ENCODE measurements around the gene PRKAA1. TPM values are rescaled to one million over a fixed set of nuclear protein-coding genes. Genes with fewer than 3 reads are reported as not detected.

Gene PRKAA1
- total RNA-seq = 10 to 100 TPM; 86.4 to 86.7 TPM

- DNase-seq = peak; percentile 94
- H3K27me3 Mint-ChIP-seq = peaks cover 10% of the 10 kb centered on the region
- H3K36me3 Mint-ChIP-seq = peaks cover 22% of the 10 kb centered on the region
- H3K9me3 Mint-ChIP-seq = no peaks in the 10 kb centered on the region
- peaks cover 32% of the 10 kb centered on the region for H3K4me1 Mint-ChIP-seq
- POLR2A ChIA-PET = interaction anchor here (1.0 to 1.4 kb wide), 6 partner anchors 10 to 117 kb away, joined by 3 to 5 read pairs (median 4); partner anchors contain the start of gene CARD6
- peak within 1 kb of the TSS; percentile 88 for H3K4me3 Mint-ChIP-seq
- H3K27ac Mint-ChIP-seq = peak within 1 kb of the TSS; percentile 89
- peak; percentile 93 for ATAC-seq (ENCODE audit: low read depth)
Observed at GRCh38 chr5:40798012-40798800, at the start of gene PRKAA1. TSS of gene PRKAA1 (minus strand) at chr5:40798374. CDS start at chr5:40798189, 185 bp downstream.

GRCh38 chr5:40847525-40847924 lies 49.4 kb upstream of the PRKAA1 start:
- peaks cover 15% of the 10 kb centered on the region for H3K27me3 Mint-ChIP-seq
- peaks cover 1% of the 10 kb centered on the region for H3K4me1 Mint-ChIP-seq
- ATAC-seq (ENCODE audit: low read depth) (no peak), DNase-seq (no peak)
- no peak overlapping the region for H3K27ac Mint-ChIP-seq
- peaks cover 1% of the 10 kb centered on the region for H3K36me3 Mint-ChIP-seq
- H3K4me3 Mint-ChIP-seq = no peak overlapping the region
- POLR2A ChIA-PET = no interaction called here
- no peaks in the 10 kb centered on the region for H3K9me3 Mint-ChIP-seq

DNA sequence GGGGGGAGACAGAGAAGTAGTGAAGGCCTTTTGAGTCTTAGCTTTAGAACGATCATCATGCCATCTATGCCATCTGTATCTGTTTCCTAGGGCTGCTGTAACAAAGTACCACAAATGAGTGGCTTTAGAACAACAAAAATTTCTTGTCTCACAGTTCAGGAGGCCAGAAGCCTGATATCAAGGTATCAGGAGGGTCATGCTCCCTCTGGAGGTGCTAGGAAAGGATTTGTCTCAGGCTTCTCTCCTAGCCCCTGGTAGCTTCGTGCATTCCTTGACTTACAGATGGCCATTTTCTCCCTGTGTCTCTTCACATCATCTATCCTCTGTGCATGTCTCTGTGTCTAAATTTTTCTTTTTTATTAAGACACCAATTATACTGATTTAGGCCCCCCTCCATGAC lies 48.2 kb upstream of the PRKAA1 start:
- peaks cover 20% of the 10 kb centered on the region for H3K27me3 Mint-ChIP-seq
- ATAC-seq (ENCODE audit: low read depth) = no peak

GRCh38 chr5:40844565-40844964 lies 46.4 kb upstream of the PRKAA1 start:
- Mint-ChIP-seq H3K36me3 (peaks cover 5% of the 10 kb centered on the region), H3K27me3 (peaks cover 22% of the 10 kb centered on the region), H3K4me3 (no peak overlapping the region), H3K4me1 (peaks cover 11% of the 10 kb centered on the region), H3K27ac (no peak overlapping the region), H3K9me3 (no peaks in the 10 kb centered on the region)
- ATAC-seq (ENCODE audit: low read depth) (no peak), DNase-seq (no peak)
- POLR2A ChIA-PET = interaction anchor here (0.7 to 1.8 kb wide), 2 partner anchors 9 to 625 kb away, joined by 4 read pairs; partner anchors contain the start of gene RPL37

More for the DNA sequence above, 48.2 kb upstream of the PRKAA1 start:
- DNase-seq = no peak
- POLR2A ChIA-PET = no interaction called here
- peaks cover 5% of the 10 kb centered on the region for H3K4me1 Mint-ChIP-seq
- H3K36me3 Mint-ChIP-seq = peaks cover 4% of the 10 kb centered on the region
- no peak overlapping the region for H3K4me3 Mint-ChIP-seq
- no peak overlapping the region for H3K27ac Mint-ChIP-seq
- H3K9me3 Mint-ChIP-seq = no peaks in the 10 kb centered on the region

DNA sequence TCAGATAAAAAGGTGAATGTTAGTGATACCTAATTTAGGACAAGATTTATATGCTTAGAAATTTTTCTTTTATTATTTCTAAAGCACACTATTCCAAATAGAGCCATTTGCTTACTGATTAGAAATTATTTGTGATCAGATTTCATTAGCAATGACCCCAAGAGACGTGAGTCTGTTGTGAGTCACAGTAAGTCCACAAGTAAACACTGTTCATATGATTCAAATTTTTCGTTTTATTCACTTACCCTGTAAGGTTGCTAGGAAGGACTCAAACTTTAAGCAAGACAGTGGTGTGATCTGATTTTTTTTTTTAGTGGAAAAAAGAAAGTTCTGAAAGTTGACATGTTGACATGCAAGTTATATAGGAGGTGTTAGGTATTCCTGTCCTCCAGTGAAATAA lies 44.2 kb upstream of the PRKAA1 start:
- Mint-ChIP-seq H3K4me3 (no peak overlapping the region), H3K9me3 (no peaks in the 10 kb centered on the region), H3K27ac (no peak overlapping the region), H3K27me3 (peaks cover 14% of the 10 kb centered on the region), H3K4me1 (peaks cover 18% of the 10 kb centered on the region), H3K36me3 (peaks cover 7% of the 10 kb centered on the region)
- POLR2A ChIA-PET = no interaction called here
- ATAC-seq (ENCODE audit: low read depth) (no peak), DNase-seq (no peak)

GRCh38 chr5:40841068-40841805 lies 43.1 kb upstream of the PRKAA1 start, which contains the start of gene CARD6:
TSS of gene CARD6 (plus strand) at chr5:40841367. CDS start at chr5:40841383, 16 bp downstream.
- peaks cover 7% of the 10 kb centered on the region for H3K36me3 Mint-ChIP-seq
- H3K9me3 Mint-ChIP-seq = no peaks in the 10 kb centered on the region
- peaks cover 19% of the 10 kb centered on the region for H3K4me1 Mint-ChIP-seq
- POLR2A ChIA-PET = interaction anchor here (1.1 kb wide), 1 partner anchor 44 kb away, joined by 4 read pairs; the partner anchor contains the start of gene PRKAA1
- H3K27me3 Mint-ChIP-seq = peaks cover 14% of the 10 kb centered on the region
- ATAC-seq (ENCODE audit: low read depth) (peak; percentile 43), DNase-seq (no peak)
- peak within 1 kb of the TSS; percentile 96 for H3K4me3 Mint-ChIP-seq
- peak within 1 kb of the TSS; percentile 93 for H3K27ac Mint-ChIP-seq

DNA sequence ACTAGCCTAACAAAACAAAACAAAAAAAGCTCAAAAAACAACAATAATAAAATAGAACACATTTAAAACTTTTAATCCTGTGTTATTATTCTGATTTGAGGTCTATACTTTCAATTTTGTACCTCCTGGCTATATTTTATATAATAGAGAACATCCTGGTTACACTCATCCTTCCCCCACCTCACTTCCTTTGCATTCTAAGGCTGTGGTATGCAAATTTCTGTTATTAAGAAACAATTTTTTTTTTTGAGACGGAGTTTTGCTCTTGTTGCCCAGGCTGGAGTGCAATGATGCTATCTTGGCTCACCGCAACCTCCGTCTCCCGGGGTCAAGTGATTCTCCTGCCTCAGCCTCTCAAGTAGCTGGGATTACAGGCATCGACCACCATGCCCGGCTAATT lies 39.9 kb upstream of the PRKAA1 start:
- Mint-ChIP-seq H3K9me3 (no peaks in the 10 kb centered on the region), H3K4me1 (peaks cover 32% of the 10 kb centered on the region), H3K4me3 (no peak overlapping the region), H3K27ac (no peak overlapping the region), H3K27me3 (peaks cover 10% of the 10 kb centered on the region), H3K36me3 (peaks cover 24% of the 10 kb centered on the region)
- ATAC-seq (ENCODE audit: low read depth) (no peak), DNase-seq (no peak)
- POLR2A ChIA-PET = no interaction called here

DNA sequence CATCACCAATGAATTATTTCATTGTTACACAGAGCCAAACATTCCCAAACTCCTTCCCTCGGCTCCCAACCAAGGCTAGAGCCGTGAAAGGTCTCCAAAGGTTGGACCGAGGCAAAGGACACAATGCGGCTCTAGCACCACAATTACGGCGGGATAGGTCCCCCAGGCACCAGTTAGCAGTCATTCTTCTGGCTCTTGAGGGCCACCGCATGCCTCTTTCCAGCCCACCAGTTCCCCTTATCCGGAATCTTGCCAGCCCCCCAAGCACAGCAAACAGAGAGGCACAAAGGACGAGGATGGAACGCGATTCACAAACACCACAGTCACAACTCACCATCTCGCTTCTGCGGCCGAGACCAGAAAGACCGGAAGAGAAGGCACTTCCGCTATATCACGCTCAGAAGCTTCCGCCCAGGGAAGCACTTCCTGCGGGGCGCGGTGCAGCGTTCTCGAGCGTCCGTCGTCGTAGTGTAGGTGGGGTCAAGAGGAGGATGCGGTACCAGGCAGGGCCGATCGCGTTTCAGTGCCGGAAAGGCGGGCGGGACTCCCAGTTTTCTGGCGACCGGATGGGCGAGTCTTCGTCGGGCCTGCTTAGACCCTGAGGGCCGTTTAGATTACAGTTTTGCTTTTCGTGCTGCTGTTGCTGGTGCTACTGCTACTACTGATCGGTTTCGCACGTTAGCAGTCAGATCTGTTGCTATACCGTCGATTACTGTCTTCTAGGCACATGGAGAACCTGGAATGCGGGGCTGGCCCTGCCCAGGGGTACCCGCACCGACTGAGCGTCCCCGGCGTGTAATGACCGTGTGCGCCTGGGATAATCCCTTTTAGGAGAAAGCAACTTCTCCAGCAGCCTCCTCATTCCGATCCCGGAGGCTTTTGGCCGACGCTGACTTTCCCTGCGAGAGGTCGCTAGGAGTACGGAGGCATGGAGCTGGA lies 36.9 kb upstream of the PRKAA1 start, which contains the start of gene RPL37:
Gene RPL37 (minus strand): TSS at position 374 of the 939 bp plus-strand sequence. CDS start 37 bp downstream, at position 337.
- H3K36me3 Mint-ChIP-seq = peaks cover 44% of the 10 kb centered on the region
- H3K27me3 Mint-ChIP-seq = peaks cover 3% of the 10 kb centered on the region

DNA sequence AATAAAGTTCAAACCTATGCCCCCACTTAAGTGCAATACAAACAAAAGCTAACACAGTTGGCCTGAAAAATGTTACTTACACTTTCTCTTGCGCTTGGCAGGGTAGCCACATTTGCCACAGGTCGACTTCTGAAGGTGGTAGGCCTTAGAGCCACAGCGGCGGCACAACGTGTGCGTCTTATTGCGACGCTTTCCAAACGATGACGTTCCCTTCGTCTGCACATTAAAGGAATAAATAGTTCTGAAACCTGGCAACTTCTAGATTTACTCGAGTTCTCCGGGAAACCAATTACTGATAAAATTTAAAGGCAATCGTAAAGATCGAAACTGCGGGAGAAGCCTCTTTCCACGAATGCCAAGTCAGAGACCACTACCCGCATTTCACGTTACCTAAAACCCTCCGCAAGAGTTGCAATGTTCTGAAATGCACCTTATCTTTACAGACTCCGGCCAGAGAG lies 36.2 kb upstream of the PRKAA1 start:
- peaks cover 42% of the 10 kb centered on the region for H3K4me1 Mint-ChIP-seq
- peaks cover 47% of the 10 kb centered on the region for H3K36me3 Mint-ChIP-seq
- peak; percentile 46 for DNase-seq
- no peaks in the 10 kb centered on the region for H3K9me3 Mint-ChIP-seq
- peaks cover 3% of the 10 kb centered on the region for H3K27me3 Mint-ChIP-seq
- no peak for ATAC-seq (ENCODE audit: low read depth)
- peak overlapping the region; percentile 96 for H3K27ac Mint-ChIP-seq
- H3K4me3 Mint-ChIP-seq = peak overlapping the region; percentile 97
- POLR2A ChIA-PET = interaction anchor here (0.6 to 2.1 kb wide), 7 partner anchors 9 to 428 kb away, joined by 3 to 6 read pairs (median 3); partner anchors contain the start of gene TTC33

More for the DNA sequence above, 36.9 kb upstream of the PRKAA1 start, which contains the start of gene RPL37:
- ATAC-seq (ENCODE audit: low read depth) (peak; percentile 98), DNase-seq (peak; percentile 87)
- Mint-ChIP-seq H3K27ac (peak within 1 kb of the TSS; percentile 96), H3K4me3 (peak within 1 kb of the TSS; percentile 97), H3K9me3 (no peaks in the 10 kb centered on the region), H3K4me1 (peaks cover 42% of the 10 kb centered on the region)
- POLR2A ChIA-PET = interaction anchor here (0.7 to 2.1 kb wide), 6 partner anchors 9 to 429 kb away, joined by 3 to 6 read pairs (median 4); partner anchors contain the start of gene TTC33

- peak overlapping the region; percentile 96 for H3K27ac Mint-ChIP-seq
- peaks cover 47% of the 10 kb centered on the region for H3K4me1 Mint-ChIP-seq
- H3K9me3 Mint-ChIP-seq = no peaks in the 10 kb centered on the region
- H3K4me3 Mint-ChIP-seq = peak overlapping the region; percentile 97
- no peak for ATAC-seq (ENCODE audit: low read depth)
- no peak for DNase-seq
- H3K27me3 Mint-ChIP-seq = no peaks in the 10 kb centered on the region
- H3K36me3 Mint-ChIP-seq = peaks cover 52% of the 10 kb centered on the region
- POLR2A ChIA-PET = interaction anchor here (0.6 kb wide), 1 partner anchor 20 kb away, joined by 3 read pairs; no protein-coding TSS in a partner anchor
Observed at GRCh38 chr5:40833712-40834229, 35.6 kb upstream of the PRKAA1 start.

DNA sequence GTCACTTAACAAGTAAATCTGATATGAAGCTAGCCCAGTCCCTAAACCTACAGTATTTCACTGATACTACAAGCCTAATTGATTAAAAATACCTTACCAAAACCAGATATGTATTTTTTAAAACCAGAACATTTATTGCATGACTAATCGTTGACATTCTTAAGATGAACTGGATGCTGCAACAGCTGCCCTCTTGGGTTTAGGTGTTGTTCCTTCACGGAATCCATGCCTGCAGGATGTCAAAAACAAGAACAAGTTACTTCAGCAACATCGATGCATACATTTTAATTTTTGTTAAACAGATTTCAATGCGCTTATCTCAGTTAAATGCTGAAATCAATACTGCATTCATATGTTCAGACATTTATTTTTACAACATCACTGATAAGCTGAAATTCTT lies 34.2 kb upstream of the PRKAA1 start:
- Mint-ChIP-seq H3K36me3 (peaks cover 65% of the 10 kb centered on the region), H3K9me3 (no peaks in the 10 kb centered on the region), H3K4me1 (peaks cover 54% of the 10 kb centered on the region), H3K4me3 (peak overlapping the region; percentile 97), H3K27ac (peak overlapping the region; percentile 7), H3K27me3 (no peaks in the 10 kb centered on the region)
- POLR2A ChIA-PET = interaction anchor here (0.6 kb wide), 1 partner anchor 9 kb away, joined by 5 read pairs; no protein-coding TSS in a partner anchor
- DNase-seq (no peak), ATAC-seq (ENCODE audit: low read depth) (no peak)

Measured in activated naive CD8-positive, alpha-beta T cell treated with anti-CD3 and anti-CD28 coated beads, Interleukin-2, amount 10 ng/mL, durations not matched to agents 7 days and 5 days (primary cell).